Fibroblast of gingiva (primary cell): ENCODE results near the gene CFAP107.

ENCODE experiments used
- DNase-seq: peaks from one replicate; pipeline ENCODE4 v3.0.0-alpha.2; 2011; ENCODE audit warnings: low read depth

CFAP107 gene

GRCh38 chr1:12741946-12742345, 4.1 kb upstream of the CFAP107 start:
- no peak for DNase-seq

- no peak for DNase-seq
Observed at GRCh38 chr1:12745126-12745991, 641 bp upstream of the CFAP107 start.

- no peak for DNase-seq
Observed at GRCh38 chr1:12748778-12749355, 2.9 kb downstream of the CFAP107 start.

GRCh38 chr1:12754738-12755137, 8.7 kb downstream of the CFAP107 start:
- DNase-seq: no peak

GRCh38 chr1:12756273-12756672, 10.3 kb downstream of the CFAP107 start:
- DNase-seq: no peak

- DNase-seq: no peak
Observed at GRCh38 chr1:12756768-12757413, 10.9 kb downstream of the CFAP107 start.

- no peak for DNase-seq
Observed at GRCh38 chr1:12757836-12758235, 11.8 kb downstream of the CFAP107 start.

GRCh38 chr1:12760256-12760795, 14.3 kb downstream of the CFAP107 start:
- no peak for DNase-seq

- no peak for DNase-seq
Observed at GRCh38 chr1:12761781-12762180, 15.8 kb downstream of the CFAP107 start.

- no peak for DNase-seq
Observed at GRCh38 chr1:12762766-12763165, 16.8 kb downstream of the CFAP107 start.

- DNase-seq: no peak
Observed at GRCh38 chr1:12763479-12763878, 17.5 kb downstream of the CFAP107 start.

- DNase-seq: no peak
Observed at GRCh38 chr1:12764016-12764415, 18.0 kb downstream of the CFAP107 start.

GRCh38 chr1:12769031-12769430, 23.0 kb downstream of the CFAP107 start:
- DNase-seq: no peak

- DNase-seq: no peak
Observed at GRCh38 chr1:12769976-12770505, 24.0 kb downstream of the CFAP107 start.

- no peak for DNase-seq
Observed at GRCh38 chr1:12770620-12771019, 24.6 kb downstream of the CFAP107 start.

- no peak for DNase-seq
Observed at GRCh38 chr1:12771186-12771585, 25.2 kb downstream of the CFAP107 start.

GRCh38 chr1:12772520-12772919, 26.5 kb downstream of the CFAP107 start:
- DNase-seq: no peak

GRCh38 chr1:12773438-12773837, 27.4 kb downstream of the CFAP107 start, which contains the start of gene PRAMEF12:
PRAMEF12 (plus strand) TSS chr1:12773738; CDS start chr1:12774868, 1,130 bp downstream.
- no peak for DNase-seq

- DNase-seq: no peak
Observed at GRCh38 chr1:12774801-12775345, 28.9 kb downstream of the CFAP107 start.

- DNase-seq: no peak
Observed at GRCh38 chr1:12775443-12775842, 29.4 kb downstream of the CFAP107 start.

GRCh38 chr1:12776801-12777557, 31.0 kb downstream of the CFAP107 start:
- no peak for DNase-seq
